Astrocyte of the spinal cord (primary cell): Measurements from ENCODE around the gene CD200R1.

ENCODE experiments used
- DNase-seq: peaks from one replicate; pipeline ENCODE4 v3.0.0; 2011; ENCODE audit warnings: low read depth, low spot score
- H3K4me3 ChIP-seq: 2 replicates; pipeline ENCODE4 v1.5.1; 2011; ENCODE audit warnings: low read depth, mild to moderate bottlenecking, low read length, moderate library complexity
- CTCF ChIP-seq: IDR thresholded peaks from 2 replicates; pipeline ENCODE4 v1.5.1; 2012; ENCODE audit warnings: low read depth, mild to moderate bottlenecking, low read length, inconsistent platforms
- in situ Hi-C: cut with HindIII; loops from 2 replicates; pipeline ENCODE4 v1.10.0; 2017; ENCODE audit warnings: low sequenced_read_pairs

Gene CD200R1

GRCh38 chr3:113006359-113007056 is 31.6 kb upstream of the CD200R1 start:
- no peak for DNase-seq
- in situ Hi-C loops, result no loop called here
- H3K4me3 ChIP-seq, result no peak overlapping the region
- TF ChIP-seq CTCF, result no peak

GRCh38 chr3:113005611-113006010 is 30.7 kb upstream of the CD200R1 start:
- no peak overlapping the region for H3K4me3 ChIP-seq
- in situ Hi-C loops, result no loop called here
- TF ChIP-seq CTCF, result no peak
- no peak for DNase-seq

GRCh38 chr3:113002679-113003078 is 27.8 kb upstream of the CD200R1 start:
- DNase-seq, result no peak
- H3K4me3 ChIP-seq, result no peak overlapping the region
- in situ Hi-C loops, result no loop called here
- no peak for TF ChIP-seq CTCF

- DNase-seq, result no peak
Observed at GRCh38 chr3:113002037-113002436, 27.1 kb upstream of the CD200R1 start.

GRCh38 chr3:113000691-113001090 is 25.8 kb upstream of the CD200R1 start:
- in situ Hi-C loops, result no loop called here
- no peak overlapping the region for H3K4me3 ChIP-seq
- no peak for DNase-seq
- TF ChIP-seq CTCF, result no peak

More at GRCh38 chr3:113002037-113002436, 27.1 kb upstream of the CD200R1 start:
- H3K4me3 ChIP-seq, result no peak overlapping the region
- no peak for TF ChIP-seq CTCF
- in situ Hi-C loops, result no loop called here

GRCh38 chr3:112995800-112996199 is 20.9 kb upstream of the CD200R1 start:
- no peak for TF ChIP-seq CTCF
- in situ Hi-C loops, result no loop called here
- no peak overlapping the region for H3K4me3 ChIP-seq
- no peak for DNase-seq
